GM13977 (cell line): ENCODE results near the gene CNR2.
A peak's percentile ranks its signal among the peaks of the same experiment; 100 is the strongest.

ENCODE experiments used
- DNase-seq: peaks from one replicate; pipeline ENCODE4 v3.0.0; 2012; ENCODE audit warnings: low spot score
- CTCF ChIP-seq: IDR thresholded peaks from 2 replicates; pipeline ENCODE4 v1.5.1; 2012; ENCODE audit warnings: mild to moderate bottlenecking, control low read depth; ENCODE audit not compliant: insufficient read depth; ENCODE audit errors: extremely low read depth, missing control alignments
- in situ Hi-C: fragments of 300-500 bp; cut with MboI; formaldehyde crosslinking; loops from one replicate; pipeline ENCODE4 v1.12.0; 2022; ENCODE audit warnings: low sequenced_read_pairs, low pct_unique_long_range_greater_than_20kb, mixed read lengths, inconsistent platforms; ENCODE audit not compliant: unreplicated experiment

CNR2 gene

GRCh38 chr1:23825076-23825761 is 87.9 kb downstream of the CNR2 start, which contains the start of gene HMGCL:
Gene HMGCL (minus strand): TSS chr1:23825429. CDS start chr1:23825415, 14 bp downstream.
- in situ Hi-C loops: no loop called here
- DNase-seq: peak; percentile 92
- no peak for TF ChIP-seq CTCF

GRCh38 chr1:23824711-23825075 is 88.5 kb downstream of the CNR2 start:
- in situ Hi-C loops: no loop called here
- DNase-seq: no peak
- TF ChIP-seq CTCF: no peak

DNA sequence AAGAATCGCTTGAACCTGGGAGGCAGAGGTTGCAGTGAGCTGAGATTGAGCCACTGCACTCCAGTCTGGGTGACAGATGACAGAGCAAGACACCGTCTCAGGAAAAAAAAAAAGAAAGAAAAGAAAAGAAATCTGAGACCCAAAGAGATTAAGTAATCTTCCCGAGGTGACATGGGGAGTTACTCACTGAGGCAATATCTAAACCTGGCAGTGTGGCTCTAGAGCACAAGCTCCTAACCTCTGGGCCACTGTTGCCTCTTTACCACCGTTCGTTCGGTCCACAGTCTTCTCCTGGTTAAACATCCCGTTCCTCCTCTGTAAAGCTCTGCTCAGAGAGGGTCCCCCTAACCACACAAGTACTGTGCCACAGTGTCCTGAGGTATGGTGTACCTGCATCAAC is 89.4 kb downstream of the CNR2 start:
- in situ Hi-C loops: no loop called here
- TF ChIP-seq CTCF: no peak

More for the DNA sequence above, 89.4 kb downstream of the CNR2 start:
- DNase-seq: no peak
